Iris pigment epithelial cell (primary cell): ENCODE measurements around the gene SPTB.
A peak's percentile ranks its signal among the peaks of the same experiment; 100 is the strongest.

ENCODE experiments used
- DNase-seq: peaks from one replicate; pipeline ENCODE4 v3.0.0-alpha.2; 2011; ENCODE audit warnings: low read depth

SPTB gene

GRCh38 chr14:64709126-64709525 lies 170.6 kb downstream of the SPTB start:
- DNase-seq = no peak

GRCh38 chr14:64708148-64709004 lies 171.3 kb downstream of the SPTB start:
- peak; percentile 69 for DNase-seq

- DNase-seq = peak; percentile 93
Observed at GRCh38 chr14:64707661-64708060, 172.0 kb downstream of the SPTB start.

- DNase-seq = no peak
Observed at GRCh38 chr14:64706593-64707193, 173.0 kb downstream of the SPTB start.

- DNase-seq = no peak
Observed at GRCh38 chr14:64706119-64706592, 173.6 kb downstream of the SPTB start.

GRCh38 chr14:64705381-64706118 lies 174.2 kb downstream of the SPTB start:
- DNase-seq = no peak

GRCh38 chr14:64704743-64705380 lies 174.8 kb downstream of the SPTB start:
- DNase-seq = no peak

GRCh38 chr14:64704143-64704742 lies 175.5 kb downstream of the SPTB start, which contains the start of gene PLEKHG3:
PLEKHG3 (plus strand) TSS chr14:64704424; CDS start chr14:64727632, 23,208 bp downstream.
- DNase-seq = peak; percentile 72

- DNase-seq = no peak
Observed at GRCh38 chr14:64703395-64704142, 176.1 kb downstream of the SPTB start.

GRCh38 chr14:64702493-64703394 lies 177.0 kb downstream of the SPTB start:
- no peak for DNase-seq

GRCh38 chr14:64701660-64702059 lies 178.0 kb downstream of the SPTB start:
- DNase-seq = no peak

GRCh38 chr14:64700894-64701293 lies 178.8 kb downstream of the SPTB start:
- DNase-seq = no peak

GRCh38 chr14:64700290-64700689 lies 179.4 kb downstream of the SPTB start:
- no peak for DNase-seq

- no peak for DNase-seq
Observed at GRCh38 chr14:64698903-64699302, 180.8 kb downstream of the SPTB start.

- no peak for DNase-seq
Observed at GRCh38 chr14:64696355-64696857, 183.3 kb downstream of the SPTB start.
